Measurements from ENCODE around the gene RPS18. TPM values are rescaled to one million over a fixed set of nuclear protein-coding genes. Genes with fewer than 3 reads are reported as not detected.

Gene RPS18
- total and polyA plus RNA-seq, 5 experiments from 2014 or later = 4,620 to 11,320 (median 9,896) TPM

GRCh38 chr6:33317419-33317668 lies 45.5 kb downstream of the RPS18 start:
- peak overlapping the region in 9 of 10 donors; percentile 86 to 100 (median 95) for H3K27ac Mint-ChIP-seq
- no peaks in the 10 kb centered on the region for H3K9me3 Mint-ChIP-seq

GRCh38 chr6:33317669-33318425 lies 46.0 kb downstream of the RPS18 start, which contains the start of gene ZBTB22:
Gene ZBTB22, minus strand, starts transcription at chr6:33317744. Its CDS starts 828 bp downstream, at chr6:33316916.
- DNase-seq (peak; percentile 89 to 98 (median 94)), ATAC-seq (peak; percentile 59 to 62)
- Mint-ChIP-seq H3K36me3 (peaks cover 0 to 45% (median 16%) of the 10 kb centered on the region in 3 donors), H3K4me1 (peaks cover 36 to 87% (median 79%) of the 10 kb centered on the region in 4 donors), H3K4me3 (peak within 1 kb of the TSS in 9 of 10 donors; percentile 96 to 100 (median 99)), H3K27me3 (no peaks in the 10 kb centered on the region), H3K27ac (peak within 1 kb of the TSS; percentile 95 to 100 (median 98)), H3K9me3 (no peaks in the 10 kb centered on the region)
- POLR2A ChIA-PET = interaction anchor here (0.6 to 5.3 kb wide), 28 partner anchors 9 to 1689 kb away, joined by 3 to 141 read pairs (median 5); partner anchors contain the start of genes B3GALT4, PFDN6, RGL2 and RPS18

More at GRCh38 chr6:33317419-33317668, 45.5 kb downstream of the RPS18 start:
- DNase-seq (no peak), ATAC-seq (no peak)
- POLR2A ChIA-PET = interaction anchor here (0.6 to 5.3 kb wide), 22 partner anchors 9 to 890 kb away, joined by 3 to 141 read pairs (median 8); partner anchors contain the start of genes B3GALT4, PFDN6, RGL2 and RPS18
- Mint-ChIP-seq H3K4me3 (peak overlapping the region in 9 of 10 donors; percentile 67 to 100 (median 83)), H3K4me1 (peaks cover 36 to 88% (median 81%) of the 10 kb centered on the region in 4 donors), H3K27me3 (no peaks in the 10 kb centered on the region), H3K36me3 (peaks cover 0 to 46% (median 17%) of the 10 kb centered on the region in 3 donors)

GRCh38 chr6:33318426-33319073 lies 46.7 kb downstream of the RPS18 start:
- no peaks in the 10 kb centered on the region for H3K9me3 Mint-ChIP-seq
- no peaks in the 10 kb centered on the region for H3K27me3 Mint-ChIP-seq
- ATAC-seq = no peak
- H3K4me1 Mint-ChIP-seq = peaks cover 41 to 90% (median 83%) of the 10 kb centered on the region in 4 donors
- no peak for DNase-seq
- peak overlapping the region; percentile 95 to 100 (median 98) for H3K27ac Mint-ChIP-seq
- H3K4me3 Mint-ChIP-seq = peak overlapping the region; percentile 80 to 100 (median 99)
- POLR2A ChIA-PET = interaction anchor here (0.5 to 5.3 kb wide), 21 partner anchors 8 to 474 kb away, joined by 3 to 141 read pairs (median 11); partner anchors contain the start of genes B3GALT4, PFDN6, RGL2 and RPS18
- H3K36me3 Mint-ChIP-seq = peaks cover 0 to 45% (median 16%) of the 10 kb centered on the region in 3 donors

DNA sequence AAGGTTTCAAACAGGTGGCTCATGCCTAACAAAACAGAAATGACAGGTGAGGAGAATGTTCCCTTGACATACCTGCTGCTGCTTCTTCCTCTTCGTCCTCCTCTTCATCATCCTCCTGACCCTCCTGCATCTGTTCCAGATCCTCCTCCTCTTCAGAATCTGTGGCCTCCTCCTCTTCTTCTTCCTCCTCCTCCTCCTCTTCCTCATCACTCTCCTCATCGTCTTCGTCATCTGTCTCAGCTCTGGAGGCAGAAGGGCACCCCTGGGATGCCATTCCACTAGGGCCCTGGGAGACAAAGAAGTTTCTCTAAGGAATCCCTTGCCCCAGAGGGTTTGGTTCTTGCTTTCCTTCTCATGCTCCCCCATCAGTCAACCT lies 48.1 kb downstream of the RPS18 start:
- ATAC-seq (no peak), DNase-seq (no peak)
- Mint-ChIP-seq H3K36me3 (peaks cover 0 to 45% (median 16%) of the 10 kb centered on the region in 3 donors), H3K27ac (peak overlapping the region in 9 of 10 donors; percentile 34 to 98 (median 89)), H3K9me3 (no peaks in the 10 kb centered on the region), H3K4me1 (peaks cover 42 to 88% (median 84%) of the 10 kb centered on the region in 4 donors), H3K27me3 (no peaks in the 10 kb centered on the region), H3K4me3 (peak overlapping the region; percentile 19 to 100 (median 97))
- POLR2A ChIA-PET = interaction anchor here (1.4 to 1.9 kb wide), 4 partner anchors 20 to 110 kb away, joined by 3 to 6 read pairs (median 4); partner anchors contain the start of gene CUTA

DNA sequence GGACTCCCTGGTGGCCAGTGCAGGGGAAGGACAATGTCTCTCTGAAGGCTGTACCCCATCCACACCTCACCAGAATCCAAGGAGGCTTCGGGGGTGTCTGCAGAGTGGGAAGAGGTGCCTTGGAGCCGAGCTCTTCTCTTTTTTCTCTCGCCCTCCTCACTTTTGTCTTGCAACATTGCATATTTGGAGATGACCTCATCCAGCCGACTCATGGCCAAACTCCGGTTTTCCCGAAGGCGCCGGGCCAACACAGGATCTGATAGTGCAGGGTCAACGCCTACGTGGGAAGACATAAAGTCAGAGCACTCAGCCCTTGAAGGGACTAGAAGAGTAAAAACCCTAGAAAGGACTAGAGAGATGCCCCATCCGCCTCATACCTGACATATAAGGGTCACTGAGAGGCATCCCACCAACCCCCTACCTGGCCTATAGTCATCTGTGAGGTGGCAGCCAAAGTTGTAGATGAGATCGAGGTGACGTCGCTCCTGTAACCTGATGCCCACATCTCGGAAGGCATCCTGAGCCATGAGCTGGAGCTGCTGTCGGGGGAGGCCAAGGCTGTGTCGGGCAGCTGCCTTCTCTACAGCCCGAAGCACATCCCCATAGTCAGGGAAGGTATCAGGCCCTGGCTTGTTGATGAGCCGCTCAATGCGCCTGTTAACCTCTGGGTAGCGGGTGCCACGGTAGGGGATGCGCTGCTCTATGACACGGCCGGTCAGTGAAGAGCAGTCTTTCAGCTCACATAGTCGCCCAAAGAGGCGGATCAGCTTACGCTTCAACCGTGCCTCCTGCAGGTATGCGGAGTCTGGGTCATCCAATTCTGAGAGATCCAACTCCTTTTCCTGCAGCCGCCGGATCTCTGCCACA lies 48.7 kb downstream of the RPS18 start:
- no peaks in the 10 kb centered on the region for H3K27me3 Mint-ChIP-seq
- peaks cover 42 to 81% (median 77%) of the 10 kb centered on the region in 4 donors for H3K4me1 Mint-ChIP-seq
- peak overlapping the region; percentile 78 to 100 (median 98) for H3K4me3 Mint-ChIP-seq
- no peaks in the 10 kb centered on the region for H3K9me3 Mint-ChIP-seq
- POLR2A ChIA-PET = interaction anchor here (0.5 to 1.9 kb wide), 7 partner anchors 12 to 110 kb away, joined by 3 to 7 read pairs (median 4); partner anchors contain the start of genes CUTA, PFDN6, RPS18 and VPS52
- H3K36me3 Mint-ChIP-seq = peaks cover 0 to 45% (median 16%) of the 10 kb centered on the region in 3 donors
- DNase-seq (no peak), ATAC-seq (no peak)
- H3K27ac Mint-ChIP-seq = peak overlapping the region; percentile 44 to 98 (median 81)

DNA sequence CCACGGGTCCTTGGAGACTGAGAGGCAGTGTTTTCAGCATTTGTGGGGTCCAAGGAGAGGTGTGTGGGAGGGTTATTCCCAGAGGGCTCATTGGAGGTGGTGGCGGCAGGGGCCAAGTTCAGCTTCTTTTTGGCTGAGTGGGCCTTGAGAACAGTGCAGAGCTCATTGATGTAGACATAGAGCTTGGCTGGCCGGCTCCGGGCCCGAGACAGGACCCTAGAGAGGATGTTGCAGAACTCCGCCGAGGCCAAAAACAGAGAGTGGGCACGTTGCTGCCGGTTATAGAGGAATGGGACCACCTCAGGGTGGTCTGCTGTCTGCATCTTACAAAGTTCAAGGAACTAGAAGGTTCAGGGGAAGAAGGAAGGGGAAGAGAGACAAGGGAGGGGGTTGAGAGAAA lies 49.4 kb downstream of the RPS18 start:
- peaks cover 0 to 45% (median 16%) of the 10 kb centered on the region in 3 donors for H3K36me3 Mint-ChIP-seq
- H3K27me3 Mint-ChIP-seq = no peaks in the 10 kb centered on the region
- H3K4me1 Mint-ChIP-seq = peaks cover 40 to 77% (median 72%) of the 10 kb centered on the region in 4 donors
- POLR2A ChIA-PET = interaction anchor here (0.5 to 1.9 kb wide), 6 partner anchors 12 to 109 kb away, joined by 3 to 7 read pairs (median 4); partner anchors contain the start of genes CUTA, PFDN6, RPS18 and VPS52
- DNase-seq (no peak), ATAC-seq (no peak)
- no peaks in the 10 kb centered on the region for H3K9me3 Mint-ChIP-seq
- H3K4me3 Mint-ChIP-seq = peak overlapping the region; percentile 78 to 100 (median 98)
- H3K27ac Mint-ChIP-seq = peak overlapping the region in 9 of 10 donors; percentile 14 to 98 (median 76)

DNA sequence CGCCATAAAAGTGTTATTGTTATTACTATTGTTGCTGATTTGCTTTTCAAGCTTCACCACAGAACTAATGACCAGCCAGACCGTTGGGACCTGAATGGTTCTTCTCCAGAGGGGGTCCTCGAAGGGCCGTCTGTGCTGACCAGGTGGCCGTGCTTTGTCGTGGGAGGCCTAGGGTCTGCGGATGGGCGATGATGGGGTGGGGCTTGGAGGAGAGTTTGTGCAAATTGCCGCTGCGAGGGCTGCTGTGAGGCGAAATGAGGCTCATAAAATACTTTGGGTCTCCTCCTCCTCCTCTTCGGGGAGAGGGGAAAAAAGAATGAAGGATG lies 51.7 kb downstream of the RPS18 start:
- DNase-seq (peak in 1 of 10 donors; percentile 22), ATAC-seq (no peak)
- H3K36me3 Mint-ChIP-seq = peaks cover 0 to 37% (median 13%) of the 10 kb centered on the region in 3 donors
- H3K27ac Mint-ChIP-seq = peak overlapping the region; percentile 94 to 98 (median 97)
- POLR2A ChIA-PET = interaction anchor here (0.7 to 1.5 kb wide), 10 partner anchors 13 to 353 kb away, joined by 3 to 5 read pairs (median 4); partner anchors contain the start of genes BAK1 and RING1
- peaks cover 31 to 56% (median 52%) of the 10 kb centered on the region in 4 donors for H3K4me1 Mint-ChIP-seq
- H3K4me3 Mint-ChIP-seq = peak overlapping the region; percentile 96 to 100 (median 99)
- no peaks in the 10 kb centered on the region for H3K9me3 Mint-ChIP-seq
- H3K27me3 Mint-ChIP-seq = no peaks in the 10 kb centered on the region

- Mint-ChIP-seq H3K36me3 (peaks cover 0 to 32% (median 10%) of the 10 kb centered on the region in 3 donors), H3K4me3 (peak overlapping the region; percentile 96 to 100 (median 99)), H3K9me3 (no peaks in the 10 kb centered on the region), H3K27me3 (no peaks in the 10 kb centered on the region), H3K27ac (peak overlapping the region; percentile 94 to 98 (median 97)), H3K4me1 (peaks cover 28 to 54% (median 46%) of the 10 kb centered on the region in 4 donors)
- POLR2A ChIA-PET = interaction anchor here (0.8 to 1.5 kb wide), 7 partner anchors 13 to 256 kb away, joined by 3 to 5 read pairs (median 3); partner anchors contain the start of genes BAK1 and RING1
- ATAC-seq = no peak
- DNase-seq = no peak
Measured at GRCh38 chr6:33324125-33324524, 52.2 kb downstream of the RPS18 start.

Small RNA genes within 50 kb of the gene (microRNA-seq; reads per million reads assigned to microRNA genes)
- gene MIR6834 (ENCODE audit: borderline microRNAs expressed) (not detected), gene MIR6873 (ENCODE audit: borderline microRNAs expressed) (not detected)

Other genes with a start within 250 kb of the RPS18 start
- 10 to 100 TPM; 32.6 to 35.9 TPM for gene HLA-DPA1, start 198.4 kb upstream of the RPS18 start, total RNA-seq
- 100 to 1,000 TPM in 1 of 3 donors, 10 to 100 TPM in 2; 19.5 to 121 (median 77.1) TPM for gene HLA-DPA1, start 198.4 kb upstream of the RPS18 start, polyA plus RNA-seq
- gene HLA-DPB1, start 196.1 kb upstream of the RPS18 start, total RNA-seq = 10 to 100 TPM; 42.8 to 44.0 TPM
- 100 to 1,000 TPM in 2 of 3 donors, 10 to 100 TPM in 1; 62.2 to 228 (median 186) TPM for gene HLA-DPB1, start 196.1 kb upstream of the RPS18 start, polyA plus RNA-seq
- gene COL11A2, start 79.6 kb upstream of the RPS18 start, total RNA-seq = 1 to 10 TPM; 7.5 to 8.0 TPM
- under 1 TPM; 0.08 to 0.48 (median 0.13) TPM for gene COL11A2, start 79.6 kb upstream of the RPS18 start, polyA plus RNA-seq
- 100 to 1,000 TPM; 126 to 127 TPM for gene RXRB, start 71.4 kb upstream of the RPS18 start, total RNA-seq
- 10 to 100 TPM in 1 of 3 donors, 1 to 10 TPM in 2; 6.6 to 10.9 (median 7.3) TPM for gene RXRB, start 71.4 kb upstream of the RPS18 start, polyA plus RNA-seq
- 10 to 100 TPM; 35.5 to 36.4 TPM for gene SLC39A7, start 71.2 kb upstream of the RPS18 start, total RNA-seq
- gene SLC39A7, start 71.2 kb upstream of the RPS18 start, polyA plus RNA-seq = 10 to 100 TPM; 18.8 to 23.8 (median 21.8) TPM
- gene HSD17B8, start 67.4 kb upstream of the RPS18 start, total RNA-seq = 10 to 100 TPM; 28.7 to 29.0 TPM
- gene HSD17B8, start 67.4 kb upstream of the RPS18 start, polyA plus RNA-seq = 10 to 100 TPM; 75.0 to 79.2 (median 75.9) TPM
- gene RING1, start 63.6 kb upstream of the RPS18 start, total RNA-seq = 10 to 100 TPM; 58.3 to 59.1 TPM
- 10 to 100 TPM; 12.1 to 12.5 (median 12.4) TPM for gene RING1, start 63.6 kb upstream of the RPS18 start, polyA plus RNA-seq
- gene VPS52, start 199 bp upstream of the RPS18 start, total RNA-seq = 100 to 1,000 TPM; 116 TPM
- 10 to 100 TPM in 2 of 3 donors, 1 to 10 TPM in 1; 9.3 to 19.3 (median 15.2) TPM for gene VPS52, start 199 bp upstream of the RPS18 start, polyA plus RNA-seq
- gene B3GALT4, start 5.0 kb downstream of the RPS18 start, total RNA-seq = 10 to 100 TPM; 37.8 to 41.9 TPM
- 10 to 100 TPM; 14.5 to 20.4 (median 18.7) TPM for gene B3GALT4, start 5.0 kb downstream of the RPS18 start, polyA plus RNA-seq
- 10 to 100 TPM; 53.3 to 59.0 TPM for gene WDR46, start 17.2 kb downstream of the RPS18 start, total RNA-seq
- 10 to 100 TPM; 71.3 to 83.7 (median 74.1) TPM for gene WDR46, start 17.2 kb downstream of the RPS18 start, polyA plus RNA-seq
- gene PFDN6, start 17.5 kb downstream of the RPS18 start, total RNA-seq = 10 to 100 TPM; 30.4 to 36.6 TPM
- gene PFDN6, start 17.5 kb downstream of the RPS18 start, polyA plus RNA-seq = 10 to 100 TPM; 33.4 to 38.2 (median 35.5) TPM
- gene RGL2, start 26.9 kb downstream of the RPS18 start, total RNA-seq = 10 to 100 TPM; 60.3 to 66.4 TPM
- 1 to 10 TPM; 5.3 to 9.9 (median 7.0) TPM for gene RGL2, start 26.9 kb downstream of the RPS18 start, polyA plus RNA-seq
- gene TAPBP, start 42.0 kb downstream of the RPS18 start, total RNA-seq = 100 to 1,000 TPM; 212 to 215 TPM
- gene TAPBP, start 42.0 kb downstream of the RPS18 start, polyA plus RNA-seq = 100 to 1,000 TPM; 259 to 372 (median 327) TPM
- gene ZBTB22, start 45.7 kb downstream of the RPS18 start, total RNA-seq = 10 to 100 TPM; 29.7 to 33.6 TPM
- gene ZBTB22, start 45.7 kb downstream of the RPS18 start, polyA plus RNA-seq = 10 to 100 TPM; 10.4 to 13.4 (median 10.7) TPM
- gene DAXX, start 50.9 kb downstream of the RPS18 start, total RNA-seq = 10 to 100 TPM; 88.0 to 88.1 TPM
- gene DAXX, start 50.9 kb downstream of the RPS18 start, polyA plus RNA-seq = 100 to 1,000 TPM in 1 of 3 donors, 10 to 100 TPM in 2; 77.5 to 132 (median 86.5) TPM
- 1 to 10 TPM in 1 of 2 experiments, under 1 TPM in 1; 0.60 to 1.2 TPM for gene KIFC1, start 119.7 kb downstream of the RPS18 start, total RNA-seq
- under 1 TPM in 2 of 3 donors, not detected in 1; 0.26 to 0.46 TPM for gene KIFC1, start 119.7 kb downstream of the RPS18 start, polyA plus RNA-seq
- 100 to 1,000 TPM; 213 to 223 TPM for gene PHF1, start 138.9 kb downstream of the RPS18 start, total RNA-seq
- gene PHF1, start 138.9 kb downstream of the RPS18 start, polyA plus RNA-seq = 10 to 100 TPM; 44.3 to 71.4 (median 45.3) TPM
- gene CUTA, start 146.0 kb downstream of the RPS18 start, total RNA-seq = 100 to 1,000 TPM; 198 to 201 TPM
- 100 to 1,000 TPM; 338 to 441 (median 385) TPM for gene CUTA, start 146.0 kb downstream of the RPS18 start, polyA plus RNA-seq
- 10 to 100 TPM; 57.0 to 66.6 TPM for gene SYNGAP1, start 148.0 kb downstream of the RPS18 start, total RNA-seq
- gene SYNGAP1, start 148.0 kb downstream of the RPS18 start, polyA plus RNA-seq = 1 to 10 TPM in 2 of 3 donors, under 1 TPM in 1; 0.38 to 1.9 (median 1.4) TPM
- gene ZBTB9, start 182.5 kb downstream of the RPS18 start, total RNA-seq = 10 to 100 TPM; 10.6 to 11.9 TPM
- gene ZBTB9, start 182.5 kb downstream of the RPS18 start, polyA plus RNA-seq = 10 to 100 TPM in 1 of 3 donors, 1 to 10 TPM in 2; 3.7 to 10.4 (median 6.4) TPM

Data from naive thymus-derived CD8-positive, alpha-beta T cell (primary cell).